Ishikawa (cell line): Measurements from ENCODE around the gene ACOXL.
A peak's percentile ranks its signal among the peaks of the same experiment; 100 is the strongest.

Experiments used
- CEBPB ChIP-seq: IDR thresholded peaks from 2 replicates; pipeline ENCODE4 v1.6.1; 2012
- CREB1 ChIP-seq: IDR thresholded peaks from 2 replicates; pipeline ENCODE4 v1.6.1; 2012; ENCODE audit warnings: low read depth
- EGR1 ChIP-seq: IDR thresholded peaks from 2 replicates; pipeline ENCODE4 v1.6.1; 2012
- EP300 ChIP-seq: IDR thresholded peaks from 2 replicates; pipeline ENCODE4 v1.6.1; 2012; ENCODE audit warnings: borderline replicate concordance
- FOXM1 ChIP-seq: IDR thresholded peaks from 2 replicates; pipeline ENCODE4 v1.6.1; 2012; ENCODE audit warnings: low read depth, borderline replicate concordance
- MAX ChIP-seq: IDR thresholded peaks from 2 replicates; pipeline ENCODE4 v1.6.1; 2012
- NFIC ChIP-seq: IDR thresholded peaks from 2 replicates; pipeline ENCODE4 v1.6.1; 2012
- RAD21 ChIP-seq: IDR thresholded peaks from 2 replicates; pipeline ENCODE4 v1.6.1; 2012; ENCODE audit warnings: low read depth
- TAF1 ChIP-seq: IDR thresholded peaks from 2 replicates; pipeline ENCODE4 v1.6.1; 2012; ENCODE audit warnings: low read depth, mild to moderate bottlenecking
- TCF12 ChIP-seq: IDR thresholded peaks from 2 replicates; pipeline ENCODE4 v1.6.1; 2012; ENCODE audit warnings: low read depth
- TEAD4 ChIP-seq: IDR thresholded peaks from 2 replicates; pipeline ENCODE4 v1.6.1; 2012
- USF1 ChIP-seq: IDR thresholded peaks from 2 replicates; pipeline ENCODE4 v1.6.1; 2012
- YY1 ChIP-seq: IDR thresholded peaks from 2 replicates; pipeline ENCODE4 v1.6.1; 2012; ENCODE audit warnings: low read depth
- ZBTB7A ChIP-seq: IDR thresholded peaks from 2 replicates; pipeline ENCODE4 v1.6.1; 2012; ENCODE audit warnings: low read depth
- TF ChIP-seq, protein P1 (sequence below): IDR thresholded peaks from 2 replicates; pipeline ENCODE4 v1.6.1; 2012; ENCODE audit warnings: low read depth, mild to moderate bottlenecking

ACOXL gene

GRCh38 chr2:110732422-110733413 lies at the start of gene ACOXL:
Gene ACOXL (plus strand): TSS chr2:110732573. CDS start chr2:110768390, 35,817 bp downstream.
- TF ChIP-seq MAX (peak; percentile 96), ZBTB7A (peak; percentile 82; the same call in 1 of the 2 replicates), FOXM1 (no peak), NFIC (no peak), YY1 (no peak), CEBPB (no peak), CREB1 (no peak), USF1 (no peak), TAF1 (no peak), TCF12 (0 out of 2 replicates have a peak, but pooled peaks have one; percentile 16), TEAD4 (no peak), EP300 (no peak), RAD21 (no peak), EGR1 (0 out of 2 replicates have a peak, but pooled peaks have one; percentile 31)
- TF ChIP-seq, protein P1, sequence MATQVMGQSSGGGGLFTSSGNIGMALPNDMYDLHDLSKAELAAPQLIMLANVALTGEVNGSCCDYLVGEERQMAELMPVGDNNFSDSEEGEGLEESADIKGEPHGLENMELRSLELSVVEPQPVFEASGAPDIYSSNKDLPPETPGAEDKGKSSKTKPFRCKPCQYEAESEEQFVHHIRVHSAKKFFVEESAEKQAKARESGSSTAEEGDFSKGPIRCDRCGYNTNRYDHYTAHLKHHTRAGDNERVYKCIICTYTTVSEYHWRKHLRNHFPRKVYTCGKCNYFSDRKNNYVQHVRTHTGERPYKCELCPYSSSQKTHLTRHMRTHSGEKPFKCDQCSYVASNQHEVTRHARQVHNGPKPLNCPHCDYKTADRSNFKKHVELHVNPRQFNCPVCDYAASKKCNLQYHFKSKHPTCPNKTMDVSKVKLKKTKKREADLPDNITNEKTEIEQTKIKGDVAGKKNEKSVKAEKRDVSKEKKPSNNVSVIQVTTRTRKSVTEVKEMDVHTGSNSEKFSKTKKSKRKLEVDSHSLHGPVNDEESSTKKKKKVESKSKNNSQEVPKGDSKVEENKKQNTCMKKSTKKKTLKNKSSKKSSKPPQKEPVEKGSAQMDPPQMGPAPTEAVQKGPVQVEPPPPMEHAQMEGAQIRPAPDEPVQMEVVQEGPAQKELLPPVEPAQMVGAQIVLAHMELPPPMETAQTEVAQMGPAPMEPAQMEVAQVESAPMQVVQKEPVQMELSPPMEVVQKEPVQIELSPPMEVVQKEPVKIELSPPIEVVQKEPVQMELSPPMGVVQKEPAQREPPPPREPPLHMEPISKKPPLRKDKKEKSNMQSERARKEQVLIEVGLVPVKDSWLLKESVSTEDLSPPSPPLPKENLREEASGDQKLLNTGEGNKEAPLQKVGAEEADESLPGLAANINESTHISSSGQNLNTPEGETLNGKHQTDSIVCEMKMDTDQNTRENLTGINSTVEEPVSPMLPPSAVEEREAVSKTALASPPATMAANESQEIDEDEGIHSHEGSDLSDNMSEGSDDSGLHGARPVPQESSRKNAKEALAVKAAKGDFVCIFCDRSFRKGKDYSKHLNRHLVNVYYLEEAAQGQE, result no peak

- no peak for TF ChIP-seq CEBPB
- no peak for TF ChIP-seq TCF12
- no peak for TF ChIP-seq MAX
- TF ChIP-seq YY1, result no peak
- TF ChIP-seq ZBTB7A, result no peak
- no peak for TF ChIP-seq EP300
- no peak for TF ChIP-seq EGR1
- no peak for TF ChIP-seq USF1
- TF ChIP-seq TAF1, result no peak
- no peak for TF ChIP-seq CREB1
- TF ChIP-seq, protein P1, result no peak
- TF ChIP-seq NFIC, result no peak
- TF ChIP-seq TEAD4, result no peak
- no peak for TF ChIP-seq RAD21
Measured at GRCh38 chr2:110682872-110683271, 49.5 kb upstream of the ACOXL start.

DNA sequence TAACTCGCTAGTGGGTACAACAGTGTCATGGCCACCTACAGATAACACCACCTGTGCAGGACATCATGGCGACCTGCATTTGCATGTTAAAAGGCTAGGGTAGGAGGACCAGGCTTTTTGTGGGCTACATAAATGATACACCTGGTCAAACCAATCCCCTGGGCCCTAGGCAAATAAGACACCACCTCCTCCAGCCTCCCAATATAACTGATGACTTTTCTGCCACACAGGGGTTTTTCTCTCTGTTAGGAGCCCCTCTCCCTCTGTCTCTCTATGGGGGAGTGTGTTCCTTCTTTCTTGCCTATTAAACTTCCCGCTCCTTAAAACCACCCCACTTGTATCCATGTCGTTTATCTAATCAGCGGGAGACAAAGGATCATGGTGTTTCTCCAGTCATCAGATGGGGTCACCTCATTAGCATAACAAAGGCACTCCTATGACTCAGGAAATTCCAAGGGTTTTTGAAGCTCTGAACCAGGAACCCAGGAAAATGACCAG lies 43.7 kb upstream of the ACOXL start:
- TF ChIP-seq YY1, result no peak
- TF ChIP-seq EP300, result no peak
- TF ChIP-seq TAF1, result no peak
- no peak for TF ChIP-seq CEBPB
- TF ChIP-seq EGR1, result no peak
- no peak for TF ChIP-seq ZBTB7A
- TF ChIP-seq USF1, result no peak
- TF ChIP-seq, protein P1, result no peak
- TF ChIP-seq TCF12, result no peak
- TF ChIP-seq TEAD4, result no peak
- no peak for TF ChIP-seq FOXM1
- TF ChIP-seq MAX, result no peak
- no peak for TF ChIP-seq NFIC
- no peak for TF ChIP-seq CREB1
- TF ChIP-seq RAD21, result no peak
